Measurements from ENCODE around the gene TANGO2. TPM values are rescaled to one million over a fixed set of nuclear protein-coding genes. Genes with fewer than 3 reads are reported as not detected.

The TANGO2 gene
- total RNA-seq, 1 experiment from 2014 or later = 14.6 TPM

- H3K4me1 Mint-ChIP-seq = no peaks in the 10 kb centered on the region
- H3K56ac ChIP-seq (ENCODE audit: insufficient read length, low read depth, low read length) = no peak overlapping the region
- no peaks in the 10 kb centered on the region for H3K9me3 ChIP-seq (ENCODE audit: control insufficient read depth, low read depth, low read length)
- no peaks in the 10 kb centered on the region for H3K4me1 ChIP-seq (ENCODE audit: insufficient read depth, low read length)
- no peak overlapping the region for H2BK5ac ChIP-seq (ENCODE audit: insufficient read length, low read length)
- no peak for DNase-seq
- no peak overlapping the region for H3K23ac ChIP-seq (ENCODE audit: insufficient read length, low read depth, low read length)
- H3K27ac Mint-ChIP-seq = peak overlapping the region in 1 of 3 experiments; percentile 70; a peak in 3 of 7 replicates
- no peak overlapping the region for H3K27ac ChIP-seq (ENCODE audit: insufficient read length, low read depth, low read length)
- H4K8ac ChIP-seq (replicated peaks; ENCODE audit: insufficient read length, low read depth, low read length) = no peak overlapping the region
- no peak overlapping the region for H3K18ac ChIP-seq (ENCODE audit: insufficient read length, low read depth, low read length)
- H3K4me2 ChIP-seq (ENCODE audit: insufficient read depth, insufficient read length, low read length) = no peak overlapping the region
- H3K36me3 Mint-ChIP-seq (ENCODE audit: insufficient read depth in 1 of 3, low read depth in 3 of 3) = peaks cover 16 to 32% (median 17%) of the 10 kb centered on the region in 3 experiments
- no peak overlapping the region for H2BK120ac ChIP-seq (ENCODE audit: low read depth, low read length, poor library complexity, severe bottlenecking)
- no peak overlapping the region for H3K9ac ChIP-seq (ENCODE audit: extremely low read depth, insufficient read length, low read length)
- H3K27me3 ChIP-seq (ENCODE audit: insufficient read depth, low read length) = no peaks in the 10 kb centered on the region
- no peak overlapping the region for H2BK15ac ChIP-seq (ENCODE audit: low read depth, low read length)
- no peak overlapping the region for H3K14ac ChIP-seq (ENCODE audit: insufficient read depth, low read length)
- no peaks in the 10 kb centered on the region for H4K20me1 ChIP-seq (ENCODE audit: control insufficient read depth, insufficient read depth, insufficient read length)
- peaks cover 5 to 14% of the 10 kb centered on the region in 2 experiments; a peak in 3 of 5 replicates for H3K9me3 Mint-ChIP-seq
- no peaks in the 10 kb centered on the region for H3K23me2 ChIP-seq (ENCODE audit: insufficient read length, low read depth, low read length, poor library complexity, severe bottlenecking)
- no peaks in the 10 kb centered on the region for H3K79me1 ChIP-seq (ENCODE audit: insufficient read depth, low read depth, low read length, poor library complexity, severe bottlenecking)
- H3K4ac ChIP-seq (ENCODE audit: low read depth, low read length) = no peak overlapping the region
- H3K4me3 Mint-ChIP-seq = no peak overlapping the region
- no peak overlapping the region for H2BK20ac ChIP-seq (ENCODE audit: low read depth, low read length, poor library complexity, severe bottlenecking)
- H4K5ac ChIP-seq (ENCODE audit: insufficient read length, low read depth, low read length) = no peak overlapping the region
- H4K91ac ChIP-seq (ENCODE audit: insufficient read length, low read depth, low read length) = no peak overlapping the region
- H2AK5ac ChIP-seq (ENCODE audit: insufficient read length, low read length) = no peak overlapping the region
- no peaks in the 10 kb centered on the region for H3K27me3 Mint-ChIP-seq (ENCODE audit: low read depth)
- no CpG with 5 or more reads among the region's 10 CpGs for WGBS (ENCODE audit: extremely low coverage, insufficient read length, low lambda C conversion rate)
- no peak for TF ChIP-seq CTCF (conservative IDR thresholded peaks at IDR 0.05)
- H2BK12ac ChIP-seq (ENCODE audit: insufficient read length, low read depth, low read length) = no peak overlapping the region
- no peak overlapping the region for H3T11ph ChIP-seq (ENCODE audit: low read length)
- no peak overlapping the region for H2AFZ ChIP-seq (ENCODE audit: low read length)
- H3K79me2 ChIP-seq (ENCODE audit: insufficient read depth, low read length) = no peaks in the 10 kb centered on the region
Observed at GRCh38 chr22:20044495-20045151, 23.7 kb downstream of the TANGO2 start.
